GM10847 (cell line): ENCODE results near the gene LRRN3.

Experiments used
- POLR2A ChIP-seq: IDR thresholded peaks from 2 replicates; pipeline ENCODE4 v1.6.1; 2011; ENCODE audit not compliant: insufficient read length; ENCODE audit errors: extremely low read depth

LRRN3 gene

GRCh38 chr7:111164442-111164841, 73.5 kb downstream of the LRRN3 start:
- no peak for TF ChIP-seq POLR2A

GRCh38 chr7:111168182-111168581, 77.3 kb downstream of the LRRN3 start:
- TF ChIP-seq POLR2A = no peak

GRCh38 chr7:111172564-111173257, 81.8 kb downstream of the LRRN3 start:
- TF ChIP-seq POLR2A = no peak

- TF ChIP-seq POLR2A = no peak
These were observed 82.6 kb downstream of the LRRN3 start for GRCh38 chr7:111173528-111173927.

GRCh38 chr7:111173990-111174389, 83.1 kb downstream of the LRRN3 start:
- TF ChIP-seq POLR2A = no peak

- TF ChIP-seq POLR2A = no peak
These were observed 83.6 kb downstream of the LRRN3 start for GRCh38 chr7:111174510-111174909.
